WI38 (cell line): ENCODE data around the gene WDR5B.
"Not testable (repeated sequence)": the region's sequence is repeated elsewhere in the genome, so short reads cannot be mapped to it uniquely, and the experiment has no call there.

Experiments used
- H3K4me3 ChIP-seq: 2 replicates; pipeline ENCODE4 v1.5.1; 2011; ENCODE audit warnings: low read depth, mild to moderate bottlenecking, control low read depth, low read length
- CTCF ChIP-seq: IDR thresholded peaks from 2 replicates; pipeline ENCODE4 v1.5.1; 2012; ENCODE audit warnings: low read depth, mild to moderate bottlenecking, control low read depth, low read length

The WDR5B gene

GRCh38 chr3:122451371-122451770, 35.5 kb upstream of the WDR5B start:
- no peak overlapping the region for H3K4me3 ChIP-seq
- no peak for TF ChIP-seq CTCF

- not testable (repeated sequence) for H3K4me3 ChIP-seq
These were observed 32.4 kb upstream of the WDR5B start for GRCh38 chr3:122448218-122448617.

- H3K4me3 ChIP-seq: not testable (repeated sequence)
These were observed 28.6 kb upstream of the WDR5B start for GRCh38 chr3:122444491-122444887.

DNA sequence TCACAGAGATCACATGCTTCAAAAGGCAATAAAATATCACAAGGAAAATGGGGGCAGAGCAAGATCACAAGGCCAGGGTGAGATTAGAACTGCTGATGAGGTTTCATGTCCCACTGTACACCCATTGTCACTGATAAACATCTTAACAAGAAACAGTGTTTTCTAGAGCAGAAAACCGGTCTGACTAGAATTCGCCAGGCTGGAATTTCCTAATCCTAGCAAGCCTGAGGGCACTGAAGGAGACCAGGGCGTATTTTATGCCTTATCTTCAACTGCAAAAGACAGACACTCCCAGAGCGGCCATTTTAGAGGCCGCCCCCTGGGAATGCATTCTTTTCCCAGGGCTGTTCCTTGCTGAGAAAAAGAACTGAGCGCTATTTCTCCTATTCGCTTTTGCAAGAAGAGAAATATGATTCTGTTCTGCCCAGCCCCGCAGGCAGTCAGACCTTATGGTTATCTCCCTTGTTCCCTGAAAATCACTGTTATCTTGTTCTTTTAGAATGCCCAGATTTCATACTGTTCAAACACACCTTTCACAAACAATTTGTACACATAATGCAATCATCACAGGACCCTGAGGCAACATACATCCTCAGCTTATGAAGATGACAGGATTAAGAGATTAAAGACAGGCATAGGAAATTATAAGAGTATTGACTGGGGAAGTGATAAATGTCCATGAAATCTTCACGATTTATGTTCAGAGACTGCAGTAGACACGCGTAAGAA, 28.1 kb upstream of the WDR5B start:
- not testable (repeated sequence) for H3K4me3 ChIP-seq

DNA sequence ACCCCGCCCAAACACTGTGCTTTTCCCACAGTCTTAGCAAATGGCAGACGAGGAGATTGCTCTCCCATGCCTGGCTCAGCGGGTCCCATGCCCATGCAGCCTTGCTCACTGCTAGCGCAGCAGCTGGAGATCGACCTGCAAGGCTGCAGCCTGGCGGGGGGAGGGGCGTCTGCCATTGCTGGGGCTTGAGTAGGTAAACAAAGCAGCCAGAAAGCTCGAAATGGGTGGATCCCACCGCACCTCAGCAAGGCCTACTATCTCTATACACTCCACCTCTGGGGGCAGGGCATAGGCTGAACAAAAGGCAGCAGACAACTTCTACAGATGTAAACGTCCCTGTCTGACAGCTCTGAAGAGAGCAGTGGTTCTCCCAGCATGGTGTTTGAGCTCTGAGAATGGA, 27.2 kb upstream of the WDR5B start:
- H3K4me3 ChIP-seq: no peak overlapping the region
- TF ChIP-seq CTCF: no peak

GRCh38 chr3:122435950-122436349, 20.1 kb upstream of the WDR5B start:
- H3K4me3 ChIP-seq: no peak overlapping the region
- no peak for TF ChIP-seq CTCF

DNA sequence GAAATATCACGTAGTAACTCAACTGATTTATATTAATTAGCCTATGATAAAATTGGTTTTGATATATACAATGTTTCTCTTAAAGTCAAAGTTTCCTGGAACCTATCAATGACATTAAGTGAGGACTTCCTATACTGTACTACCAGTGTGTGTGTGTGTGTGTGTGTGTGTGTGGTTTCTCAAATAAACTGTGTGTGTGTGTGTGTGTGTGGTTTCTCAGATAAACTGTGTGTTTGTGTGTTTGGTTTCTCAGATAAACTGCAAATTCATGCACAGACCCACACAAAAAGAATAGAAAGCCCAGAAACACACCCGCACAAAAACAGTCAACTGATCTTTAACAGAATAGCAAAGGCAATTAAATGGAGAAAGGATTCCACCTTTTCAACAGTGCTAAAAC, 14.5 kb upstream of the WDR5B start:
- no peak for TF ChIP-seq CTCF
- no peak overlapping the region for H3K4me3 ChIP-seq

GRCh38 chr3:122427857-122428471, 12.1 kb upstream of the WDR5B start:
- no peak for TF ChIP-seq CTCF
- no peak overlapping the region for H3K4me3 ChIP-seq

GRCh38 chr3:122421836-122422235, 6.0 kb upstream of the WDR5B start:
- no peak for TF ChIP-seq CTCF

More at GRCh38 chr3:122421836-122422235, 6.0 kb upstream of the WDR5B start:
- H3K4me3 ChIP-seq: no peak overlapping the region
